Stimulated activated naive CD4-positive, alpha-beta T cell treated with Interleukin-2 at 50 U/mL for 16 hours (primary cell): ENCODE data around the gene USP43.
A peak's percentile ranks its signal among the peaks of the same experiment; 100 is the strongest.
"Not testable (repeated sequence)": the region's sequence is repeated elsewhere in the genome, so short reads cannot be mapped to it uniquely, and the experiment has no call there.

ENCODE experiments used
- DNase-seq: peaks from one replicate; lab custom pipeline; 2025; lab: John Stamatoyannopoulos, UW

USP43 gene, protein sequence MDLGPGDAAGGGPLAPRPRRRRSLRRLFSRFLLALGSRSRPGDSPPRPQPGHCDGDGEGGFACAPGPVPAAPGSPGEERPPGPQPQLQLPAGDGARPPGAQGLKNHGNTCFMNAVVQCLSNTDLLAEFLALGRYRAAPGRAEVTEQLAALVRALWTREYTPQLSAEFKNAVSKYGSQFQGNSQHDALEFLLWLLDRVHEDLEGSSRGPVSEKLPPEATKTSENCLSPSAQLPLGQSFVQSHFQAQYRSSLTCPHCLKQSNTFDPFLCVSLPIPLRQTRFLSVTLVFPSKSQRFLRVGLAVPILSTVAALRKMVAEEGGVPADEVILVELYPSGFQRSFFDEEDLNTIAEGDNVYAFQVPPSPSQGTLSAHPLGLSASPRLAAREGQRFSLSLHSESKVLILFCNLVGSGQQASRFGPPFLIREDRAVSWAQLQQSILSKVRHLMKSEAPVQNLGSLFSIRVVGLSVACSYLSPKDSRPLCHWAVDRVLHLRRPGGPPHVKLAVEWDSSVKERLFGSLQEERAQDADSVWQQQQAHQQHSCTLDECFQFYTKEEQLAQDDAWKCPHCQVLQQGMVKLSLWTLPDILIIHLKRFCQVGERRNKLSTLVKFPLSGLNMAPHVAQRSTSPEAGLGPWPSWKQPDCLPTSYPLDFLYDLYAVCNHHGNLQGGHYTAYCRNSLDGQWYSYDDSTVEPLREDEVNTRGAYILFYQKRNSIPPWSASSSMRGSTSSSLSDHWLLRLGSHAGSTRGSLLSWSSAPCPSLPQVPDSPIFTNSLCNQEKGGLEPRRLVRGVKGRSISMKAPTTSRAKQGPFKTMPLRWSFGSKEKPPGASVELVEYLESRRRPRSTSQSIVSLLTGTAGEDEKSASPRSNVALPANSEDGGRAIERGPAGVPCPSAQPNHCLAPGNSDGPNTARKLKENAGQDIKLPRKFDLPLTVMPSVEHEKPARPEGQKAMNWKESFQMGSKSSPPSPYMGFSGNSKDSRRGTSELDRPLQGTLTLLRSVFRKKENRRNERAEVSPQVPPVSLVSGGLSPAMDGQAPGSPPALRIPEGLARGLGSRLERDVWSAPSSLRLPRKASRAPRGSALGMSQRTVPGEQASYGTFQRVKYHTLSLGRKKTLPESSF

DNA sequence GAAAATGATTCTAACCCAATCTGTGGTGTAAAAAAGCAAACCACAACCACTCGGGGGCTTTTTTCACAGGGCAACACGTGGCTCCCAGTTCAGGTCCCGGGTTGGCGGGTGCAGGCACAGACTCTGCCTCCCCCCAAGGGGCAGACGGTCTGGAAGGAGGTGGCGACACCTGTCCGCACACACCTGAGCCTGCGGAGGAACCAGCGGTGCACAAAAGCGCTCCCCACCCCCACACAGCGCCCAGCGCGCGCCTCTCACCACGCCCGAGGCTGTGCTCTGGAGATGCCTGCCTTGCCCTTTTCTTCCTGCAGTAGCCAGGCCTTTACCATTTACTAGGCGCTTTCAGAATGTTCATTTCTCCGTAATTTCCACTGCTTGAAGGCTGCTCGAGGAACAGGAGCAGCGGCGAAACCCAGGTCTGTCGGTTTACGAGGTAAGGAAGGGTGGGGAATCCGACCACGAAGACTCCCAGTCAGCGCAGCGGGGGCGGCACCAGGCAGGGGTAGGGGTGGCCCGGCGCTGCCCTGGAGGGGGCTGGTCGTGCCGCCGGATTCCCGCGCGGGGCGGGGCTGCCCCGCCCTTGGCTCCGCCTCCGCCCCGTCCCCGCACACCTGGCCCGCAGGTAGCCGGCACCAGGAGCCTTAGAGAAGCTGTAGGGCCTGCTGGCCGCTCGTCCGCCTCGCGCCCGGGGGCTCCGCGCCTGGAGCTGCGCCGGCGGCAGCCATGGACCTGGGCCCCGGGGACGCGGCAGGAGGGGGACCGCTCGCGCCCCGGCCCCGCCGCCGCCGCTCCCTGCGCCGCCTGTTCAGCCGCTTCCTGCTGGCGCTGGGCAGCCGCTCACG, at the start of gene USP43:
Gene USP43, plus strand, starts transcription at position 608 of the 842 bp plus-strand sequence. Its CDS starts 116 bp downstream, at position 724.
- DNase-seq: no peak

DNA sequence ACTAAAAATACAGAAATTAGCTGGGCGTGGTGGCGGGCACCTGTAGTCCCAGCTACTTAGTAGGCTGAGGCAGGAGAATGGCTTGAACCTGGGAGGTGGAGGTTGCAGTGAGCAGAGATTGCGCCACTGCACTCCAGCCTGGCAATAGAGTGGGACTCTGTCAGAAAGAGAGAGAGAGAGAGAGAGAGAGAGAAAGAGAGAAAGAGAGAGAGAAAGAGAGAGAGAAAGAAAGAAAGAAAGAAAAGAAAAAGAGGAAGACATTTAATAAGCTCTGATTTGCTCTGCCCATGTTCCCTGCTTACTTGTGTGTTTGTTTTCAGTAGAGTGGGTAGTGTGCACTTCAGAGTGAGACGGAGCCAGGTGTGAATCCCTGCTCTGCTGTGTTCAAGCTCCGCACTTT, 47.7 kb upstream of the USP43 start:
- not testable (repeated sequence) for DNase-seq

DNA sequence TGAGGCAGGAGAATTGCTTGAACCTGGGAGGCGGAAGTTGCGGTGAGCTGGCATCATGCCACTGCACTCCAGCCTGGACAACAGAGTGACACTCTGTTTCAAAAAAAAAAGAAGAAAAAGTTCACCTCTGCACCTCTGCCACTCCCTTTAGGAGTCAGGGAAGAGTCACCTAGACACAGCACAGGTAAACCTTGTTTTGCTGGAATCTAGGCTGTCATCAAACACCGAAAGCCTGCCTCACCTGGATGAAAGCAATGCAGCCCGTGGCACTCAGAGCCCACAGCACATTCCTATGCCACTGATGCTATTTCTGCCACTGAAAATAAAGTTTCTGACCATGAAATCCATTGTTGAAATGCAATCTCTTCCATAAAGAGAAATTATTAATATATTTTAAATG, 46.7 kb upstream of the USP43 start:
- DNase-seq: no peak

DNA sequence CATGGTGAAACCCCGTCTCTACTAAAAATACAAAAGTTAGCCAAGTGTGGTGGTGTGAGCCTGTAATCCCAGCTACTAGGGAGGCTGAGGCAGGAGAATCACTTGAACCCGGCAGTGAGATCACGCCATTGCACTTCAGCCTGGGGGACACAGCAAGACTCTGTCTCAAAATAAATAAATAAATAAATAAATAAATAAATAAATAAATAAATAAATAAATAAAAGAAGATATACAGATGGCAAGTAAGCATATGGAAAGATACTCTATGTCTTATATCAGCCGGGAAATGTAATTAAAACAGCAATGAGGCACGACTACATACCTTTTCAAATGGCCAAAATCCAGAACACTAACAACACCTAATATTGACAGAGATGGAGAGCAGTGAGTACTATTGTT, 40.7 kb upstream of the USP43 start:
- DNase-seq: not testable (repeated sequence)

DNA sequence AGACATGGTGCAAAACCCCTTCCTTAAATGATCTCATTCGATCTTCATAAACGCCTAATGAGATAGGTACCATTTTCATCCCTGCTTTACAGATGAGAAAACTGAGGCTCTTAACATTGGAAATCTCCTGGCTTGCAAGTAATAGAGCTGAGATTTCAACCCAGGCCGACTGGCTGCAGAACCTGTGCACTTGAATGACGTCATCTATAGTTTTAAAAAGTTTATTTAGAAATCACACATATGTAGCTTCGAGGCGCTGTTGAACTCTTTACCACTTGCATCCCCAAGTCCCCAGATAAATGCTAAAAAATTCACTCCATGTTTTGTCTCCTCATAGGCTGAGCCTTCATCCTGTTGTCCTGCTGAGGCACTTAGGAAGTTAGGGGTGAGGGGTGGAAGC, 38.9 kb upstream of the USP43 start:
- DNase-seq: no peak

DNA sequence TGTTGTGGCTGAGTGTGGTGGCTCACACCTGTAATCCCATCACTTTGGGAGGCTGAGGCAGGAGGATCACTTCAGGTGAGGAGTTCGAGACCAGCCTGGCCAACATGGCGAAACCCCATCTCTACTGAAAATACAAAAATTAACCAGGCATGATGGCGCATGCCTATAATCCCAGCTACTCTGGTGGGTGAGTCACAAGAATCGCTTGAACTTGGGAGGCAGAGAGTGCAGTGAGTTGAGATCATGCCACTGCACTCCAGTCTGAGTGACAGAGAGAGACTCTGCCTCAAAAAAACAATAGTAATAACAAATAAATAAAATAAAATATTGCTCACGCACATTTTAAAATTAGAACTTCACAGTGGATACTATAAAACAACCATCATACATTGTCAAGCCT, 38.3 kb upstream of the USP43 start:
- not testable (repeated sequence) for DNase-seq

DNA sequence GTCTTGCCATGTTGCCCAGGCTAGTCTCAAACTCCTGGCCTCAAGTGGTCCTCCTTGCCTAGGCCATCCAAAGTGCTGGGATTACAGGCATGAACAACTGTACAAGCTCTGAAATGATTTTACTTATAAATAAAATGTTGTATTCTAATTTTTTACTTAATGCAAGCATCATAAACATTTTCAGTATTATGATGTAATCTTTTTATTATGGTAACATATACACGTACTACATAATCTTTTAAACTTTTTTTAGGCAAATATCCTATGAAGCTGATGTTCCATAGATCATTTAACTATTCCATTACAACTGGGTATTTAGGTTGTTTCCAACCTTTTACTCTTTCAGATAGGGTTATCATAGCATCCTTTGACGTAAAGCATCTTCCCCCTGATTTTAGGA, 33.8 kb upstream of the USP43 start:
- DNase-seq: no peak

DNA sequence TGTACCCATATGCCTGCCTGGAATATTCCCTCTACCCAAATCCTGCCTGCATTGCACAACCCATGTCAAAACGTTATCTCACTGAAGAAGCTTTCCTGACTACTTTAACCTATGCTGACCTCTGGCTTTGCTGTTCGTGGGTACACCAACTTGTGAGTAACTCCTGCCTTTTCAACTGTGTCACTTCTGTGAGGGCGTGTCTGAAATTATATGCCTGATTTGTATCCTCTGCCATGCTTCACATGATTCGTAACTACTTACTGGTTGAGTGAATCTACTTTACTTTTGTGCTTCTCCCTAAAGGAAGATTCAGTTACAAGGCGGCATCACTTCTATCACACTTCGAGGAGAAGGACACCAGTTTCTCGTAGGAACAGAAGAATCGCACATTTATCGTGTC, 33.3 kb upstream of the USP43 start:
- no peak for DNase-seq

DNA sequence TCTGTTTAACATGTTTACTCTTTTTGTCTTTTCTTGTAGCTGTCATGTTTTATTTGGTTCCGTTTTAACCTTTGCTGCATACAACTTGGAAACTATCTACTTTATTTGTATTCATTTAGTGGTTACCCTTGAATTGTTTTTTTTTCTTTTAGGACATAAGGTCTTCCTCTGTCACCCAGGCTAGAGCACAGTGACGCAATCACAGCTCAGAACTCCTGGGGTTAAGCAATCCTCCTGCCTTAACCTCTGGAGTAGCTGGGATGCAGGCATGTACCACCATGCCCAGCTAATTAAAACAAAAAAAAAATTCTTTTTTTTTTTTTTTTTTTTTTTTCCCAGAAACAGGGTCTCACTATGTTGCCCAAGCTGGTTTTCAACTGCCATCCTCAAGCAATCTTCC, 29.8 kb upstream of the USP43 start:
- DNase-seq: no peak

DNA sequence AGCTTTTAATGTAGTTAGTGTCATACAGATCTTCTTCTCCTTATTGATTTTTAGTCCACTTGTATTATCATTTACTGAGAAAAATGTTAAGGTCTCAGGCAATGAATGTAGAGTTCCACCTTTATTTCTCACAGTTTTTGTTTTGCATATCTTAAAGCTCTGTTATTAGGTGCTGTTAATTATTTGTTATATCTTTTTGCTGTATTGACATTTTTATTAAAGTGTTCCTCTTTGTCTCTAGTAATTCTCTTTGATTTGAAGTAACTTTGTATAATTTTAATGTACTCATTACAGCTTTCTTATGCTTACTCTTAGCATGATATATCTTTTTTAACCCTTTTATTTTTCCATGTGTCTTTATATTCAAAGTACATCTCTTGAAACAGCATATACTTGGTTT, 22.4 kb upstream of the USP43 start:
- no peak for DNase-seq

DNA sequence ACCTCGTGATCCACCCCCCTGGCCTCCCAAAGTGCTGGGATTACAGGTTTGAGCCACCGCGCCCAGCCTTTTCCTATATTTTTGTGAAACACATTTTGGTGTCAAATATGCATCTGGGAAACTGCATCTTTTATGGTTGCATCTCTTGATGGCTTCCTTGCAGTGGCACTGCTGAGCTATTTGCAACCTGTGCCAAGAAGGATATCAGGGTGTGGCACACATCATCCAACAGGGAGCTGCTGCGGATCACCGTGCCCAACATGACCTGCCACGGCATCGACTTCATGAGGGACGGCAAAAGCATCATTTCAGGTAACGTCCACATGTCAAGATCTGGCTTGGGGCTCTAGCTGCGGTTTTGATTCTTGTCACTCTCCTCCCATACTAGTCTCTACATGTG, 16.8 kb upstream of the USP43 start:
- no peak for DNase-seq

DNA sequence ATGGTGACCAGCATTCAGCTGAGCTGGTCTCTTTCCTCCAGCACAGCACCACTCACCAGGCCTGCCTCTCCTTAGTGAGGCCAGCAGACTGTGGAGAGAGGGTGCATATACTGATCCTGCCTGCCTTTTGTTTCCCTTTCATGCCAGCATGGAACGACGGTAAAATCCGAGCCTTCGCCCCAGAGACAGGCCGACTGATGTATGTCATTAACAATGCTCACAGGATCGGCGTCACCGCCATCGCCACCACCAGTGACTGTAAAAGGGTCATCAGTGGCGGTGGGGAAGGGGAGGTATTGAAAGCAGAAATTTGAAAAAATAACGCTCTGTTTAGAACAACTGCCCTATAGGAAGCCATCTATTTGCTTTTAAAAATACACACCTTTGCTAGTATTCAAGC, 12.6 kb upstream of the USP43 start:
- DNase-seq: no peak

DNA sequence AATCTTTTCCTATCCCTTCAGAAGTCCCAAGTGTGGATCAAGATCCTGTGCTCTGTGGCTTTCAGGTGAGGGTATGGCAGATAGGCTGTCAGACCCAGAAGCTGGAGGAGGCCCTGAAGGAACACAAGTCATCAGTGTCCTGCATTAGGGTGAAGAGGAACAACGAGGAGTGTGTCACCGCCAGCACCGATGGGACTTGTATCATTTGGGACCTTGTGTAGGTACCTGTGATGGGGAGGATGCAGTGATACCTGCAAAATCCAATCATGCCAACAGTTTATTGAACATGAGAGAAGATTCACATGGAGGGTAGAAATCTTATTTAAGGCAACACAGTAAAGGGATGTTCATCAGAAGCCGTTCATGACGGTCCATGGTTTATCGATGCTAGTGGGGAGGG, 10.0 kb upstream of the USP43 start:
- DNase-seq: no peak

DNA sequence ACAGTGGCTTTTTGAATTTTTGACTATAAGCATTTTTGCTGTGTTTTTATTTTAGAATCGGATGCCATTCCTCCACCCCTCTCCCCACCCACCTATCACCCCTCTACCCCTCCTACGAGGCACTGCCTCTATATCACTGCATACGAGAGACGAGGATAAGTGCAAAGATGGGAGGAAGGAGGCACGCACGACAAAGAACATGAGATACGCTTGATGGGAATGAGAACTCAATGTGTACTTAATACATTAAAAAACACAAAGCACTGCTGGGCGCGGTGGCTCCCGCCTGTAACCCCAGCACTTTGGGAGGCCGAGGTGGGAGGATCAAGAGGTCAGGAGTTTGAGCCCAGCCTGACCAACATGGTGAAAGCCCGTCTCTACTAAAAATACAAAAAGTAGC, 8.8 kb upstream of the USP43 start:
- DNase-seq: no peak

DNA sequence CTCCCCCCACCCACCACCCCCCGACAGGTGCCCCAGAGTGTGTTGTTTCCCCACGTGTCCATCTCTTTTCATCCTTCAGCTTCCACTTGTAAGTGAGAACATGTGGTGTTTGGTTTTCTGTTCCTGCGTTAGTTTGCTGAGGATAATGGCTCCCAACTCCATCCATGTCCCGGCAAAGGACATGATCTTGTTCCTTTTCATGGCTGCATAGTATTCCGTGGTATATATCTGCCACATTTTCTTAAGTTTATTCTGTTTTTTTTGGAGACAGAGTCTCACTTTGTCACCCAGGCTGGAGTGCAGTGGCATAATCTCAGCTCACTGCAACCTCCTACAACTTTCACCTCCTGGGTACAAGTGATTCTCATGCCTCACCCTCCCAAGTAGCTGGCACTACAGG, 4.9 kb upstream of the USP43 start:
- DNase-seq: not testable (repeated sequence)

DNA sequence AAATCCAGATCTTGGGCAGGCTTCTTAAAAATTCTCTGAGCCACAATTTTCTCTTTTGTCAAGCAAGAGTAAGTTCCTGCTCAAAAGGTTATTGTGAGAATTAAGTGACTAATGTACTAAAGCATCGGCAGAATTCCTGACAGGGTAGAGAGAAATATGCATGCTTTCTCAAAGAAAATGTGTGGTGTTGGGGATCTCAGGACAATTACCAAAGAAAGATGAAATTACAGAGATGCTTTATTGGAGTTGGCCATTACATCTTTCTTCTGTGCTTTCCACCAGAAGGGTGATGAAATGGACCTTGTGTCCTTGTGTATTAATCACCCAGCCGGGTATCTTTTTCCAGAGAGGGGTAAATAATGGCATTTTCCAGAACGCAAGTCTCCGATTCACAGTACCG, 1.7 kb upstream of the USP43 start:
- DNase-seq: no peak

DNA sequence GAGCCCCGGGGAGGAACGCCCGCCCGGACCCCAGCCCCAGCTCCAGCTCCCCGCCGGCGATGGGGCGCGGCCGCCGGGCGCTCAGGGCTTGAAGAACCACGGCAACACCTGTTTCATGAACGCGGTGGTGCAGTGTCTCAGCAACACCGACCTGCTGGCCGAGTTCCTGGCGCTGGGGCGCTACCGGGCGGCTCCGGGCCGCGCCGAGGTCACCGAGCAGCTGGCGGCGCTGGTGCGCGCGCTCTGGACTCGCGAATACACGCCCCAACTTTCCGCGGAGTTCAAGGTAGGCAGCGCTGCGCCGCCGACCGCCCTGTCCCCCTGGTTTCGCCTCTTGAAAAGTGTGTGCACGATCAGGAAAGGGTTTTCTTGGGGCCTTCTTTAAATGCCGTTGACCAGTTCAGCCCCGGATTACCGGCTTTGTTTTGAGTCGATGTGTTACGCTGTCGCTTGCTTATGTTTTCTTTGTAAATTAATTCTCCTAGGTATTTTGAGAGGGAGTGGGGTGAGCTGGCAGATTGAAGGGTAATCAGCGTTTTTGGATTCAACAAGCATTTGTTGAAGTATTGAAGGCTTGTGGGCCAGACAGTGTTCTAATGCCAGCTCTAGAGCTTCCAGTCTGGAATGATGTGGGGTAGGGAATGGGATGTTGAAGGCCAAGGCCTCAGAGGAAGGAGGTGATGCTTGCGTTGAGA, 681 bp downstream of the USP43 start:
- peak; percentile 2 for DNase-seq

DNA sequence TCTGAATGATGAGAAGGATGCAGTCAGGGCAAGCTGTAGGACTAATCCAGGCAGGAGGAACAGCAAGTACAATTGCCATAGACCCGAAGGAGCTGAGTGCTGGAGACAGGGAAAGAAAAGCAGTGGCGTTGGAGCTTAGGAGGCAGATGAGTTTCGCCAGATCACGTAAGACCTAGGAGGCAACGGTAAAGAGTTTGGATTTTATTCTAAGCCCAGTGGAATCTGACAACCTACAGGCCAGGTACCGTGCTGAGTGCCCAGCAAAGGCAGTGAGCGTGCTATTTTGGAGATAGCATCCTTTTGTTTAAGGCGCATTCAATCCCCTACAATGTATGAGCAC, 1.2 kb downstream of the USP43 start:
- no peak for DNase-seq

DNA sequence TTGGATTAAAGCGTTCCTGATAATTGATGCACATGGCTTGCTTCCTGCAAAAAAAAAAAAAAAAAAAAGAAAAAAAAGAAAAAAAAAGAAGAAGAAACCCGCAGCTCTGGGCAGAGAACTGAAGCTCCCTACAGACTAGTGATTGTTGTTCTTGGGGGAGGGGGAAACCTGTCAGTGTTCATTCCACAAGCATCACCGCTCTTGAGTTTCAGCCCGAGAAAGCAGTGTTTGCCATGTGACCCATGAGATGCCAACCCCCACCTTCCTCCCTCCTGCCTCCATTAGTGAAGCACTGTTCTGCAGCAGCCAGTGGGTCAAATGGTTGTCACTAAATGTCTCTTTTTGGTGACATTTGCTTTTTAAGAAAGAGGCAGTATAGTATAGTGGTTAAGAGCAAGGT, 1.7 kb downstream of the USP43 start:
- no peak for DNase-seq

DNA sequence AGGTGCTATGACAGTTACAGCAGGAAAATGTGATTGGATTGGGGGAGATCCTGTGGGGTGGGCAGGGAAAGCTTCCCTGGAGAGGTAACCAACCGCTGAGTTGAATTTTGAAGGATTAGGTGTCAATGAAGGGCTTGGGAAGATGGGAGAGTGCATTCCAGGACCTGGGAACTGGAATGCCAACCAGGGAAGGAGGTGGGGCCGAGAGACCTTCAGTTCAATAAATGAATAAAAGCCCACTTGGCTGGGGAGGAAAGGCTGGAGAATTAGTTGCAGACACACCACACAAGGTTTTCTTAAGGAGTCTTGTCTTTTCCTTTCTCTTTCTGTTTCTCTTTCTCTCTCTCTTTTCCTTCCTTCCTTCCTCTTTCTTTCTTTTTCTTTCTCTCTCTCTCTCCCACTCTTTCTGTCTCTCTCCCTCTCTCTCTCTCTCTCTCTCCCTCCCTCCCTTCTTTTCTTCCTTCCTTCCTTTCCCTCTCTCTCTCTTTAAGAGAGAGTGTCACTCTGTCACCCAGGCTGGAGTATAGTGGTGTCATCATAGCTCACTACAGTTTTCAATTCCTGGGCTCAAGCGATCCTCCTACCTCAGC, 3.3 kb downstream of the USP43 start:
- DNase-seq: no peak
